Measurements from ENCODE around the gene LPCAT4.

GRCh38 chr15:34374816-34375215 lies 7.8 kb upstream of the LPCAT4 start:
- no peak for TF ChIP-seq CTCF (IDR thresholded peaks at IDR 0.05; ENCODE audit: borderline replicate concordance, extremely low read depth, low read length, poor library complexity, severe bottlenecking)
- no peak for TF ChIP-seq EZH2 (IDR thresholded peaks at IDR 0.05; ENCODE audit: borderline replicate concordance, low read depth, low read length, severe bottlenecking)
